IPS DF 4.7 (cell line): ENCODE data around the gene SLC35F4.

Experiments used
- DNase-seq: peaks from one replicate; pipeline ENCODE4 v3.0.0-alpha.2; 2013; ENCODE audit warnings: low spot score; ENCODE audit errors: extremely low read depth

The SLC35F4 gene

DNA sequence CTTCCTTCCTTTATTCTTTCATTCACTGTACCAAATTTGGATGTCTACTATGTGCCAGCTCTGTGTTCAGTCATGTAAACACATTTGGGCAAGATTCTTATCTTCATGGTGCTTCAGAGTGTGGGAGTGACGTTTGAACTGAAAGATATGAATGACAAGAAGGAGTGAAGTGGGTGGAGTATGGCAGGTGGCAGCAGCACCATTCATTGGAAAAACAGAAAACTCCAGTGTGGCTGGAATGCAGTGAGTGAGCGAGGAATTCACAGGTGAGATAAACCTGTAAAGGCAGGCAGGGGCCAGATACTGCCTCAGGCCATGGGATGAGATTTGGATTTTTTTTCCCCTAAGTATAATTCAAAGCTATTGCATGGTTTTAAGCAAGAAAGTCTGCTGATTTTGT lies 231.6 kb downstream of the SLC35F4 start:
- no peak for DNase-seq

DNA sequence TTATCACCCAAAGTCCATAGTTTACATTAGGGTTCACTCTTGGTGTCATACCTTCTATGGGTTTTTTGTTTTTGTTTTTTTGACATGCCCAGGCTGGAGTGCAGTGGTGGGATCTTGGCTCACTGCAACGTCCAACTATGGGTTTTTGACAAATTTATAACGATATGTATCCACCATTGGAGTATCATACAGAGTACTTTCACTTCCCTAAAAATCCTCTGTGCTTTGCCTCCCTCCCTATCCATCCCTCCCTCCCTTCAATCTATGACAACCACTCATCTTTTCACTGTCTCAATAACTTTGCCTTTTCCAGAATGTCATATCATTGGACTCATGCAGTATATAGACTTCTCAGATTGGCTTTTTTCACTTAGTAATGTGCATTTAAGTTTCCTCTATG lies 233.2 kb downstream of the SLC35F4 start:
- DNase-seq: no peak

DNA sequence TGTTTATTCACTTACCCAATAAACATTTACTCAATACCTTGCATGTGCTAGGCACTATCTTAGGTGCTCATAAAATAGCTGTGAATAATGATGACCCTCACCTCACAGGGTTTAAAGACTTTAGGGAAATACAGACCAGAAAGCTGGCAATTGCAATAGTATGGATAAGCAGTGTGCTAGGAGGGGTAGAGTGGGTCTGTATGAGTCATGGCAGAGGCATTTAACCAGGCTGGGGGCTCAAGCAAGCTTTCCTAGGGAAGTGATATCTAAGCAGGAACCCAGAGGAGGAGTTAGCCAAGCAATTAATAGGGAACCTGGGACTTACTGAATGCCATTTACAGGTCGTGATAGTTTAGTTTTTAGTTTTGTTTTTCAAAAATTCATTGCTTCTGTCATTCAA lies 248.4 kb downstream of the SLC35F4 start:
- DNase-seq: peak; percentile 28

DNA sequence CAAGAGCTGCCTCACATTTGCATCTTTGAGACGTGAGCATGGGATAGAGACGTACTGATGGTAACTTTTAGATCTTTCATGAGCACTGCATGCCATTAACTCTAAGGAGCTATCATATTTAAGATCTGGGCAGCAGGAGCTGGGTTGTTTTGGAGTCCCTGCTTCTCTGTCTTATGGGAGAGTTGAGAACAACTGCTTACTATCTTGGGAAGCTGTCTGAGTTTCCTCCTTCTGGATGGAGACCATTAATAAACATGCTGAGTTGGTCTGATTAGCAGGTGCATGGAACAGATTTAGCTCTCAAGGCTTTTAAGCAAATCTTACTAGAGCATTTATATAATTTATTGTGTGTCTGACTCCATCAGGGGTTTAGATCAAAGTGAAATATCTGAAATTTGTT lies 252.9 kb downstream of the SLC35F4 start:
- DNase-seq: no peak

DNA sequence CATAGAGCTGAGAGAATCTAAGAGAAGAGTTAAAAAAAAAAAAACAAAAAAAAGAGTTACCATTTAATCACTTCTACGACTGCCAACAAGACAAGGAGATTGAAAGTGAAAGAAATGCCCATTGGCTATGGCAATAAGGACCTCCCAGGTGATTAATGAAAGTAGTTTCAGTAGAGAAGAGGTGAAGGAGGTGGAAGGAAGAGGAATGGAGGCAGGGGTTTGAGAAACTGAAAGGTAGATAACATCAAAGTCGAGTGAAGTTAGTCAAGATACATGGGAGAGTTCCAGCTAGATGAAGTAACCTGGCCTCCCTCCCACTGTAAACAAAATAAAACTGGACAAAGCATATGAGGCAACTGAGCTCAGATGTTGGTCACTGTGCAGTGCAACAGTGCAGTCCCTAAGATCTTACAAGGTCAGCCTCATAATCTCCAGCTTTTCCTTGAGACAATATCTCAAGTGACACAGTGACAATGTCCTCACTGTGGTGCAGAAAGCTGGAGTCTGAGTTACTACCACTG lies 254.3 kb downstream of the SLC35F4 start:
- no peak for DNase-seq

DNA sequence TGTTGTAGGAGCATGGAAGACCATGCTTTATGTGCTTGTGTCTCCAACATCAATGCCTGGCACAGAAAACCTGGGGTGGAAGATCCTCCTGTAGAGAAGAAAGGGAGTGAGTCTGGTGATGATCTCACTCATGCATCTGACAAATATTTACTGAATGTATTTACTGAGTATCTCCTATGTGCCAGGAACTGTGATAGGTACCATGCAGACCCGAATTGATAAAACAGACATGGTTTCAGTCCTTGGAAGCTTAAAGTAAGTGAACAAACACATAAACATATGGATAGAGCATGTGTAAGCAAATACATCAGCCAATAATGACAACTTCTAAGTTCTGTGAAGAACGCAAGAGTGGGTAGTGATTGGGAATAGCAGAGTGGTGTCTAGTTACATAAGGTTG lies 255.3 kb downstream of the SLC35F4 start:
- no peak for DNase-seq

DNA sequence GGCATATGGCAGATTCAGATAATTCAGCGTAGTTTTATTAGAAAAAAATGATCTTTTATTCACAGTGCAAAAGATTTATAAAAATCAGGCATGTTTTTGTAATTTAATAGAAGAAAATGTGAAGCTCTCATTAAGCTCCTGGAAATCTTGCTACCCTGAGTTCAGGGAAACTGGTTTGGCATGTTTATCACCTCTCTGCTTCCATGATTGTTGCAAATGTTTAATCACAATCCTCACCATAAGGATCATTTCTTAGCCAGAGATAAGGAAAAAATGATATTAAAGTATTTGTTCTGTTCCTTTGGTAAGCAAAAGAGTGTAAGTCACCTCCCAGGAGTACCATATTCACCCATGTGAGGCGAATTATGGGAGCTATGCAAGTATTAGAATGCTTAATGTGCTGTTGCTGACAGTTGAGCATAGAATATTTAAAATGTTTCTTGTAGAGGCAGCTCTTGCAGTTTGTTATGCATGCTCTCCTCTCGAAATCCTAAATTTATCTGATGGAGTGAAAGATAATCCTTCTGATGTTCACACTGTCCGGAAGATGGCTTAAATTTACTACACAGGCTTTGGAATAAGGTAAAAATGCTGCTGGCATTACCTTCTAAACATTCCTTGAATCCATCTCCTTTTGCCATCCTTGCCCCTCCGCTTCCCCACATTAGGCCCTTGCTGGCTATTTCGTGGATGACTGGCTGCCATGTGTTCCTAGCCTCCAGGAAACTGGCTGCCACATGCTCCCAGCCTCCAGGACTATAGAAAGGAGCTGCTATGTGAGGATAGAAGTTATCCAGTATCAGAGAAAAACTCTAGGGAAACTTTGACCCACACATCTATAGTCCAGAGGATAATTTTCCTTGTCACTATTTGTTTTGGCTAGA lies 256.5 kb downstream of the SLC35F4 start:
- no peak for DNase-seq

DNA sequence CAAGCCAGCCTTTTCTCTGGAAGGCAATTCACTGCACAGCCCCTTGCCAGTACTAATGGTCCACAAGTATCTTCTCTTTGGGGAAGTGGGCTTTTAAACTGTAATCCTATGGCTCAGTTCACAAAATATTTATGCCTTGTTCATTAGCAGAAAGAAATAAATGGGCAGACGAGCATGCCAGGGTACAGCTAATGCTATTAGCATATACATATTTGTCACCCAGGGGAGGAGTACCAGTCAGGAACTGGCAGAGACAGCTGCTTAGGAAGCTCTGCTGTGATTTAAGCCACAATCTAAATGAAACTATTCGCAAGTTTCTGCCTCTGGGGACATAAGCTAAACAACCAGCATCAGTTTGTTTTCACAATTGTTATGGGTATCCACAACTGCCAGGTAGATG lies 258.8 kb downstream of the SLC35F4 start:
- DNase-seq: no peak

DNA sequence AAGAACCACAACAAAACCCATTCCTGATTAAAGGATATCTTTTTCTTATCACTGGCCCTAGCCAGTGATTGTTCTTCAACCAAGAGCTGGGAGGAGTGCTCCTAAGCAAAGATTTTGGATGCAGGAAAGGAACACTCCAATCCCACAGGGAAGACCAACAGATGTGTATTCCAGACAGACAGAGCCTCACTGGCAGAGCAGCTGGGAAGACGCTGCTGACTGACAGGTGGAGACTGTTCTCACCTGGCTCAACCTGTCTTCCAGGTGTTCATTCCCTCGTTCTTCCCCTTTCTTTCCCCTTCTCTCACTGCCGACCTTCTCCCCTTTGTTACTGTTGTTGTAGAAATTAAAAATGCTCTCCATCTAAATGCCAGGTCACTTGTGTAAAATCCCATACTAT lies 282.5 kb downstream of the SLC35F4 start:
- DNase-seq: no peak

DNA sequence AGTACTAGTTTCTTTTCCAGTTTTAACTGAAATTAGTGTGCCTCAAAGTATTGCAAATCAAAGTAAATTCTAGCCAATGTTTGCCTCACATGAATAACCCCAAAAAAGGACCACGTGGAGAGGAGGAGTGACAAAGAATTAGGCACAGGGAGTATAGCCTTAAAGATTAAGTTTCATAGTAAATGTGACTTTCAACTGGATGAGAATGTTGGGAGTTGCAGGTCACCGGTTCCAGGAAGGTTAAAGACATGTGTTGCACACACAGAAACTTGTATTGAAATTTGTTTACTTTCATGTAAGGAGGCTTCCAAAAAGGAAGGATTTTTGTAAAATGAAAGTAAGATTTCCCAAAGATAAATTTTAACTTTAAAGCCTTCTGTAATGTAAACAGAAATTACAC lies 283.1 kb downstream of the SLC35F4 start:
- DNase-seq: no peak

DNA sequence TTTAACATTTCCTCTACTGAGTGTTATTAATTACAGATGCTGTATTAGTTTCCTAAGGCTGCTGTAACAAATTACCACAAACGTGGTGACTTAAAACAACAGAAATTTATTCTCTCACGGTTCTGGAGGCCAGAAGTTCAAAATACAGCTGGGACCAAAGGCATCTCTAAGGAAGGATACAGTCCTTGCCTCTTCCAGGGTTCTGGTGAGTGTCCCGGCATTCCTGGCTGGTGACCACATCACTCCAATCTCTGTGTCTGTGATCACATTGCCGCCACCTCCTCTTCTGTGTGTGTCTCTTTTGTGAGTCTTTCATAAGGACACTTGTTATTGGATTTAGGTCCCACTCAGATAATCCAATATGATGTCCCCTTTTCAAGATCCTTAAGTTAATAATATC lies 287.1 kb downstream of the SLC35F4 start:
- no peak for DNase-seq

DNA sequence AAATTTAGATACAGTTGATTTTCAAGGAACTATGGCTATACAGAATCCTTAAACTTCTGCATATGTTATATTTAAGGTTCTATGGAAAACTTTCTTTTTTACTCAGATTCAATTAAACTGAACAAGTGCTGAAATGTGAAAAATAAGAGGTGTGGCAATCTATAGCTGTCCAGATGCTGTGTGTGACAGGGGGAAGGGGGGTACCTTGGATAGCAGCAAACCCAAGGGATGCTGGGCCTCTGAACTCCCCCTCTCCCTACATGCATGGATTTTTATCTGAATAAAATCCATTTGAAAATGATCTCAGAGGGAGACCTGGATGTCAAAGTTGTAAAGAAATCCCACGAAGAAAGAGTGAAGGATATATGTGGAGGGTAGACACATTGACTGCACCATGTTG lies 289.4 kb downstream of the SLC35F4 start:
- DNase-seq: no peak

DNA sequence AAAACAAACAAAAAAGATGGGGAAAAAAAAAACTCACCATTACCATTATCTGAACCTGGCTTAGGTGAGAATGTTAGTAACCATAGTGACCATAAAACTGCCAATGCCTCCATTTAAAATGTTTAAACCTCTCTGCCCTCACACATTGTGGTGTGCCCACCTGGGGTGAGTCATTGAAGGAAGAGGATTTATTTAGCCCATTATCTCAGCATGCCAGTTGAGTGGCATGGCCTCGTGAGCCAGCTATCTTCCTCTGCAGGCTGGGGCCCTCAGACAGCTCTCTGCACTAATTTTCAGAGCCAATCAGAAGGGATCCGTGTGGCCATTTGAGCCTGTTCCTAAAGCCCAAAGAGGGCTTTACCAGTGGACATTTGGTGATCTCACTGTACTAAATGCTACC lies 290.4 kb downstream of the SLC35F4 start:
- DNase-seq: no peak

DNA sequence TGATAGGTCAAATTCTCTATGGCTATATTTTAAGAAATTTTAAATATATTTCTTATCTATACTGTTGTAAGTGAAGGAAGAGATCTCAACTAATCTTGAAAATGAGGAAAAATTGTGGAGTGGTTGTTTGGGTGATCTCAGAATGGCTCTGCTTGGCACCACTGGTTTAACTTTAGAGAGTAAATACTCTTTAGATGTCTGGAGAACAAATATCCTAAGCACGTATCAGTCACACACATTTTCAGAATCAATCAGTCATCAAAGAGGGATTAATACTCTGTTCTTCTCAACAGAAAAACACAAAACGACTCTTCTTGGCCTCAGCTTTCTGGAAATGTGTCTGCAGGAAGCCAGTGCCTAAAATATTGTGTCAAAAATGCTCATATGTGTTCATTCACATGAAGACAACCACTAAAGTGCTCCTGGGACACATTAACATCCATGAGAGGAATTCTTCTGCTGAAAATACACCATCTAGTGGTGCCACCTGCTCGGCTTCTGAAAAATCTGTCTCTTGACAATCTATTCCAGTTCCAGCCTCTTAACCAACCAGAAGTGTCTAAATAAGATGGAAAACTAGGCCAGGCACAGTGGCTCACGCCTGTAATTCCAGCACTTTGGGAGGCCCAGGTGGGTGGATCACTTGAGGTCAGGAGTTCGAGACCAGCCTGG lies 291.1 kb downstream of the SLC35F4 start:
- no peak for DNase-seq

DNA sequence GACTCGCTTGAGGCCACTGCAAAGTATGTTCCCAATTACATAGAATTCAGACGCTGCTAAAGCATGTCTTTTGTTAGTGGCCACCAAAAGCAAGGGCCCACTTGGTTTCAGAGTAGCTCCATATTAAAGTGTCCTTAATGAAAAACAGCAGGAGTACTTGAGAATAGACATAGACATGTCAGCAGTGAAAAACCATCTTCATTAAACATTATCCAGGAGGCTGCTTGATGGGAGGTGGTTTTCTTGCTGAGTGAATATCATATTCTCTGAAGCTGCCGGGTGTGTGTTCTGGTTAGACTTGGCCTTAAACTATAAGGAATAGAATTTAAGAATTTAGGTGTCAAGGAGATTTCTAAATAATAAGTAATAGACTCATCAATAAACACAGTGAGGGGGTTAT lies 292.7 kb downstream of the SLC35F4 start:
- no peak for DNase-seq

DNA sequence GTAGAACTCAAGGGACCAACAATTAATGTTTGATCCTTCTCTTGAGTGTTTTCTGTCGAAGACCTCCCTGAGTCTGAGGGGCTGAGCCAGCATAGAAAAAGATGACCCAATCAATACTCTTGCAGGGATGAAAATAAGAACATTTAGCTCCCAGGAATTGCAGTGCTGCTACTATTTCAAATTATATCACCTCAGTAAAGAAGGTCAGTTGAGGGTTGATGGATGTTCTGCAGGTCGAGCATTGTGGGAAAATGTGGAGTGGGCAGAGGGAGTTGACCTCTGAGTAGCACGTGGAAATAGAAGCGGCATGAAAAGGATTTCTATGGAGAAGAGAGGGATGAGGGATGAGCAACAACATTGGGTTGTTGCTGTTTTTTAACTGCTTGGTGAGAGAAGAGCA lies 297.3 kb downstream of the SLC35F4 start:
- no peak for DNase-seq

DNA sequence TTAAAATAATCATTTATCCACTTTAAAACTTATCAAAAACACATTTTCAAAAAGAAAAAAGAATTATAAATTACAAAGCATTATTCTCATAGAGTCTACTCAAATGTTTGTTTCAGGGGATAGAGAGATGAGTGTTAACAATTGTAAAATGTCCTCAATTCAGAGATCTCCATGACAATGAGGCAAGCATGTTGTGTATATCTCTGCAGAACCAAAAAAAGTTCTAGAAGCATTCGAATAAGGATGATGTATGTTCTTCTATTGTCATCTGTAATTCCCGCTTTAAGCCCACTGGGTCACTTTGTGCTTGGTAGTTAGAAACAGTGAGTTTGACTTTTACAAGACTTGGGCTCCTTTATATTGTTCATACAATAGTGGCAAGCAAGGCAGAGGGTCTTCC lies 298.7 kb downstream of the SLC35F4 start:
- DNase-seq: no peak

DNA sequence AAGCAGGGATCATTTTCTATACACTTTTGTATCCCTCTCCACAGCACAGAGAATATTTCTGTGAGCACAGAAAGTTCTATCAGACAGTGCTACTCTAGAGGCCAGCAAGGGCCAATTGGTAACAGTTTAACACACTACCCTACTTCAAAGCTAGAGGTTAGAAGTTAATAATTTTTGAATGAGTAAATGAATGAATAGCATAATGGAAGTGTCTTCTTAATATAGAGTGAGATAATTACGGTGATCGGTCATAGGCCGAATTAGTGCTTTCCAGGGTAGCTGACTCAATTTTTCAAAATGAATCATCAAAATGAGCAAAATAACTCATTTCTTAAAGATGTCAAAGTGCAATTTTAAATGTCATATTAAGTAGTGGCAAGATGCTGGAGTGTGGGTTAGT lies 305.2 kb downstream of the SLC35F4 start:
- DNase-seq: no peak

DNA sequence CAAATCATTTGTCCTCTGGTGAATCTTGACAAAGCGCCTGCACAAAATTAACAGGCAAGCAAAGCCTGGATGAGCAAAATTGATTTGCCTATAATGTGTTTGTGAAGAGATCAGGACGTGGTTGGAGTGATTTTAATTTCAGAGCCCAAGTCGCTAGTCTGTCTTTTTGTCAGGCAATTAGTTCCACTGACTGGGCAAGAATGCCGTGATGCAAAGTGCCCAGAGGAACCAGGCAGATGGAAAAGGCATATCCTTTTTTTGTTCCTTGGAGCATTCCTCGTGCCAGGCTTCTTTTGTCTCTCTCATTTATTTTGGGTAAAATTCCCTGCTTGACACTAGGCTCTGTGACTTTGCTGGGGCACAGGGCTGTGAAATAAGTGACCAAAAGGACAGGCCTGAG lies 306.3 kb downstream of the SLC35F4 start:
- no peak for DNase-seq

DNA sequence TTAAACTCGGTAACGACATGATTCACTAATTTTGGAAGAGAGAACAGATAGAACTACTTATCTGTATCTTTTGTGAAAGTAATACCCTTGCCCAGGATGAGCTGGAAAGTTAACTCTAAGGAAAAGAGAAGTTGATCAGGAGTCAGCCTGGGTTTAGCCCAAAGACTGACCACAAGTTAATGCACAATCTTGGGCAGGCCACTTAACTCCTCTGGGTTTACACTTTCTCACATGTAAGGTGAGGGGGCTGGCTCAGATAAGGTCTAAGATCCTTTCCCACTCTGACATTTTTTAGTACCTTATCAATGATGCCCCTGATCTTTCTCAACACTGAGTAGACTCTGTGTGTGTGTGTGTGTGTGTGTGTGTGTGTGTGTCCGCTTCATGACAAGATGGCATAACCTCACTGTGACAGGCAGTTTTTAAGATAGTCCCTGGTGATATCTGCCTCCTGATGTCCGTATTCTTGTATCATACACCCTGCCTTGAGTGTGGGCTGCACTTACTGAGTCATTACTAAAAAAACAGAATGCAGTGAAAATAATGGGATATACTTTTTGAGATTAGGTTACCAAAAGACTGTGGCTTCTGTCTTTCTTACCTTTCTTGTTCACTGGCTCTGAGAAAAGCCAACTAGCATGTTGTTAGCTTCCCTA lies 316.0 kb downstream of the SLC35F4 start:
- DNase-seq: no peak

DNA sequence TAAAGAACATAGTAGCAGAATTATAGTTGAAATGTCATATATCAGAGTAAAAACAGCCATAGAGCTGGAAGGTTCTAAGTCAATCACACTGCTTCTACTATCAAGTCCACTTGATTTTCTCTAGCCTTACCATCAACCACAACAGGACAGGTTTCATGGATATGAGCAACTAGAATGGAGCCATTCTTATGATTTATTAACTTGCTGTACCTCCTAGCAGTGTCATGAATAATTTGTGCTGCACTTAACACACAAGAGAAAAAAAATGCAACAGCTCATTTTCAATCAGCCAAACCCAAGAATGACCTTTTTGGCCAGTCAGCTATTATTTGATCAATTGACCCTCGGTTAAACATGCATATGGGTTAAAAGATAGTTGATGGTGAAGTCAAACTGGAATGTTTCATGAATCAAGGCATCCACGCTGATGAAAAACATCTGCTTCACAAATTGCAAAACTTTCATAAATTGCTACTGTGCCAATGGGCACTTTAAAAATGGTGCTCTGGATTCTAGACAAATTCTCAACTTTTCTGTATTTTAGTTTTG lies 316.8 kb downstream of the SLC35F4 start:
- DNase-seq: no peak

DNA sequence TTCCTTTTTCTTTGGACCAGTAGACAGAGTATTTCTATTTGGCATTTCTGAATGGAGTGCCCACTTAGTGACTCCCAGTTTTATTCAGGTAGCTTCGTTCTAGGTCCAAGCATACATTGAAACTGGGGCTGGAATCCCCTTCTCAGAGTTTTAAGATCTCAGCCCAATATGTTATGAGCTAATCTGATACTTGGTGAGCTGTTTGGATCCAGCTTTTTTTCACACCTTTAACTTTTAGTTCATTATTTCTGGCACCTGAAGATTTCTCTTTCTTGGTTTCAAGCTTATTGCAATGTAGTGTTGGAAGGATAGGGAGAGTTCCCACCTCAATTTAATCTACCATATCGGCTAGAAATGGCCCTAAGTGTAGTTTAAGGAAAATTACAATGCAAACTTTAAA lies 318.8 kb downstream of the SLC35F4 start:
- no peak for DNase-seq
